ENCODE measurements around the gene SLC39A9. TPM values are rescaled to one million over a fixed set of nuclear protein-coding genes. Genes with fewer than 3 reads are reported as not detected.

SLC39A9 gene
- total and polyA plus RNA-seq, 9 donors = 15.9 to 54.5 (median 40.4) TPM

DNA sequence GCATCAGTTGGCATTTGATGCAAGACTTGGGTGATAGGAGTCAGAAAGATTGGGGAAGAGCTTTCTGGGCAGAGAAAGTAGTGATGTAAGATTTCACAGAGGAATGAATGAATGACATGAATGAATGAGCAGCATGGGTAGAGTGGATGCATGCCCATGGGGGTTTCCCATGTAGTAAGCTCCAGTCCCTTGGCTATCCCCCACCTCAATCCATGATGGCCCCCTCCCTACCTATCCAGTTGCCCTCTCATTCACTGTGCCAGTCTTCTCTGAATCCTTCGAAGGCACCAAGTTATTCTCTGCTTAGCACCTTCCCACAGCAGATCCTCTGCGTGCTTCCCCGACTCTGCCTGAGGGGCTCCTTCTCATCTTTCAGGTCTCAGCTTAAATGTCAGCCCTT lies 32.4 kb upstream of the SLC39A9 start:
- Histone ChIP-seq H3K36me3 (no peaks in the 10 kb centered on the region), H3K4me1 (ENCODE audit: insufficient read depth) (no peaks in the 10 kb centered on the region), H3K27ac (no peak overlapping the region), H3K4me3 (no peak overlapping the region), H3K9me3 (no peaks in the 10 kb centered on the region), H3K27me3 (no peaks in the 10 kb centered on the region)
- intact Hi-C loops (cut with DNase I) = loop anchor here in 1 of 4 donors (10.0 kb wide), 1 partner anchor 121 kb away; no protein-coding TSS in a partner anchor
- no peak for TF ChIP-seq EP300 (IDR thresholded peaks at IDR 0.05)
- no peak for TF ChIP-seq POLR2A (IDR thresholded peaks at IDR 0.05)
- TF ChIP-seq, protein P1, sequence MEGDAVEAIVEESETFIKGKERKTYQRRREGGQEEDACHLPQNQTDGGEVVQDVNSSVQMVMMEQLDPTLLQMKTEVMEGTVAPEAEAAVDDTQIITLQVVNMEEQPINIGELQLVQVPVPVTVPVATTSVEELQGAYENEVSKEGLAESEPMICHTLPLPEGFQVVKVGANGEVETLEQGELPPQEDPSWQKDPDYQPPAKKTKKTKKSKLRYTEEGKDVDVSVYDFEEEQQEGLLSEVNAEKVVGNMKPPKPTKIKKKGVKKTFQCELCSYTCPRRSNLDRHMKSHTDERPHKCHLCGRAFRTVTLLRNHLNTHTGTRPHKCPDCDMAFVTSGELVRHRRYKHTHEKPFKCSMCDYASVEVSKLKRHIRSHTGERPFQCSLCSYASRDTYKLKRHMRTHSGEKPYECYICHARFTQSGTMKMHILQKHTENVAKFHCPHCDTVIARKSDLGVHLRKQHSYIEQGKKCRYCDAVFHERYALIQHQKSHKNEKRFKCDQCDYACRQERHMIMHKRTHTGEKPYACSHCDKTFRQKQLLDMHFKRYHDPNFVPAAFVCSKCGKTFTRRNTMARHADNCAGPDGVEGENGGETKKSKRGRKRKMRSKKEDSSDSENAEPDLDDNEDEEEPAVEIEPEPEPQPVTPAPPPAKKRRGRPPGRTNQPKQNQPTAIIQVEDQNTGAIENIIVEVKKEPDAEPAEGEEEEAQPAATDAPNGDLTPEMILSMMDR (IDR thresholded peaks at IDR 0.05) = no peak
- 41 to 59% (median 54%) methylated on average over 3 of the region's 3 CpGs for WGBS, 3 donors
- no peak for DNase-seq

DNA sequence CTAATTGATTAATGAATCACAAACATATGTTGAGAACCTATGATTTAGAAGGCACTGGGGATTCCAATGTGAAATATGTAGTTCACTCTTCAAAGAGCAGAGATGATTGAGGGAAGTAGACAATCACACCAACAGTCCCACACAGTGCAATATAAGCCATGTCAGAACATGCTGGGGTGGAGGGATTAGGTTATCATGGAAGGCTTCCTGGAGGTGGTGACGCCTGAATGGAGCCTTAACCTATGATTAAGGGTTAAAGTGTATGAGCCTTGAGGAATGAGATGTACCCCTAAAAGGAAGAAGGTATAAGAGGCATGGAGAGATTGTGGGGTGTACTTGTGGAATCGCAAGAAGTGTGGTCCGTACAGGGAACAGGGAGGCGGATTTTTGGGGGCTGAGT lies 31.7 kb upstream of the SLC39A9 start:
- intact Hi-C loops (cut with DNase I) = loop anchor here in 1 of 4 donors (10.0 kb wide), 1 partner anchor 122 kb away; no protein-coding TSS in a partner anchor
- no peaks in the 10 kb centered on the region for H3K27me3 ChIP-seq
- no peak overlapping the region for H3K27ac ChIP-seq
- H3K9me3 ChIP-seq = no peaks in the 10 kb centered on the region
- H3K4me3 ChIP-seq = no peak overlapping the region
- DNase-seq = no peak
- 94 to 96% (median 96%) methylated on average over 4 of the region's 4 CpGs for WGBS, 3 donors
- TF ChIP-seq, protein P1 (IDR thresholded peaks at IDR 0.05) = no peak
- TF ChIP-seq EP300 (IDR thresholded peaks at IDR 0.05) (no peak), POLR2A (IDR thresholded peaks at IDR 0.05) (no peak)
- no peaks in the 10 kb centered on the region for H3K36me3 ChIP-seq
- no peaks in the 10 kb centered on the region for H3K4me1 ChIP-seq (ENCODE audit: insufficient read depth)

DNA sequence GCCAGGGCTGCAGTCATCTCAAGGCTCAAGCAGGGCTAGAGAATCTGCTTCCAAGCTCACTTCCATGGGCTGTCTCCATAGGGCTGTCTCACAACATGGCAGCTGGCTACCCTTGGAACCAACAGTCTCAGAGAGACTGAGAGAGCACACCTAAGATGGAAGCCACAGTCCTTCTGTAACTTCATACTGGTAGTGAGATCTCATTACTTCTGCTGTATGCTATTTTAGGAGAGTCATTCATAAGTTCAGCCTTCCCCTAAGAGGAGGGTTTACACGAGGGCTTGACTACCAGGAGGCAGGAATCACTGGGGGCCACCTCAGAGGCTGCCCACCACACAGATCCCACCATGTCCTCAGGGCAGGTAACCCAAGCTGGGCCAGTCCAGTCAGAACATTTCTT lies 30.1 kb upstream of the SLC39A9 start:
- Histone ChIP-seq H3K36me3 (no peaks in the 10 kb centered on the region), H3K27me3 (no peaks in the 10 kb centered on the region), H3K9me3 (no peaks in the 10 kb centered on the region), H3K4me1 (ENCODE audit: insufficient read depth) (no peaks in the 10 kb centered on the region), H3K27ac (no peak overlapping the region), H3K4me3 (no peak overlapping the region)
- TF ChIP-seq EP300 (IDR thresholded peaks at IDR 0.05) (no peak), POLR2A (IDR thresholded peaks at IDR 0.05) (no peak)
- TF ChIP-seq, protein P1 (IDR thresholded peaks at IDR 0.05) = no peak
- intact Hi-C loops (cut with DNase I) = loop anchor here in 1 of 4 donors (10.0 kb wide), 1 partner anchor 124 kb away; no protein-coding TSS in a partner anchor
- WGBS, 3 donors = 82 to 94% (median 86%) methylated on average over 1 of the region's 1 CpG
- DNase-seq = no peak

DNA sequence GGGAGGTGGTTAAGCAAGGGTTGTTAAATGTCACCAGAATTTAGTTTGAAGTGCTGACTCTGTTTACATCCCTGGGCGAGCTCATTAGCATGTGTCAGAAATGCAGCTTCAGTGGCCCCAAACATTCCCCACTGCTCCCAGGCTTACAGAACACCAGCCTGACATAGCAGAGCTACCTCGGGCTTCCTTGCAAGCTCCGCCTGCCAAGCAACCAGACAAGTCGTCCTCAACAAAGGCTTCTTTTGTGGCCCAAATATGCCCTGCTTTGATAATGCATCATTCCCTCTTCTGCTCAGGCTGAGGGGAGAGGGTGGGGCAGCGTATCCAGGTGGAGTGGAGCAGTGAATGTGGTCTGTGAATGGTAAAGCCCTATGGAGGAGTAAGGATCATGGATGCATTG lies 28.4 kb upstream of the SLC39A9 start:
- H3K9me3 ChIP-seq = no peaks in the 10 kb centered on the region
- no peaks in the 10 kb centered on the region for H3K4me1 ChIP-seq (ENCODE audit: insufficient read depth)
- intact Hi-C loops (cut with DNase I) = no loop called here
- H3K36me3 ChIP-seq = no peaks in the 10 kb centered on the region
- H3K4me3 ChIP-seq = no peak overlapping the region
- TF ChIP-seq EP300 (IDR thresholded peaks at IDR 0.05) (no peak), POLR2A (IDR thresholded peaks at IDR 0.05) (no peak)
- TF ChIP-seq, protein P1 (IDR thresholded peaks at IDR 0.05) = no peak
- no peak overlapping the region for H3K27ac ChIP-seq
- DNase-seq = no peak
- H3K27me3 ChIP-seq = no peaks in the 10 kb centered on the region
- WGBS, 3 donors = 58 to 71% (median 66%) methylated on average over 5 of the region's 5 CpGs
